ENCODE results near the gene IP6K2. TPM values are rescaled to one million over a fixed set of nuclear protein-coding genes. Genes with fewer than 3 reads are reported as not detected.

IP6K2 gene
- total and polyA plus RNA-seq, 2 of the 13 experiments (the other 11 are each of a cell fraction or from before 2014, with no cell fraction given) = 85.5 to 112 TPM

DNA sequence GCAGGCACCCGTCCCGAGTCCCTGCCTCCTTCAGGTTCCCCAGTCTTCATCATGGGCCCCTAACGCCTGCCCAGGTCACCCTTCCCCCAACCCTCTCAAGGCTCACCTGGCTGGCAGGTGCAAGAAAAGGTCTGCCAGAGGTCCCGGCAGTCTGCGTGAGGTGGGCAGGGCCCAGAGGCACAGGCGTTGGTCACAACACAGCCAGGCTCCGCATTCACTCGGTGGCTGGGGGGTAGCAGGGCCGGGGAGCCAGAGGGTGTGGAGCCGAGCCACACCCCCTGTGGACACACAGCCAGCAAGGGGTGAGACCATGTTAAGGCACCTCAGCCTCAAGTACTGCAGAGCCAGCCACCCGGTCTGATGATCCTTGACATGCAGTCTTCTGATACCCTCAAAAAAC, 65.2 kb downstream of the IP6K2 start (continued):
- TF ChIP-seq ZSCAN30 (CRISPR knock-in tag; IDR thresholded peaks at IDR 0.05) (no peak), GATA4 (IDR thresholded peaks at IDR 0.05; ENCODE audit: borderline replicate concordance, low read depth) (no peak), NFE2L2 (IDR thresholded peaks at IDR 0.05; ENCODE audit: low read length) (no peak)

DNA sequence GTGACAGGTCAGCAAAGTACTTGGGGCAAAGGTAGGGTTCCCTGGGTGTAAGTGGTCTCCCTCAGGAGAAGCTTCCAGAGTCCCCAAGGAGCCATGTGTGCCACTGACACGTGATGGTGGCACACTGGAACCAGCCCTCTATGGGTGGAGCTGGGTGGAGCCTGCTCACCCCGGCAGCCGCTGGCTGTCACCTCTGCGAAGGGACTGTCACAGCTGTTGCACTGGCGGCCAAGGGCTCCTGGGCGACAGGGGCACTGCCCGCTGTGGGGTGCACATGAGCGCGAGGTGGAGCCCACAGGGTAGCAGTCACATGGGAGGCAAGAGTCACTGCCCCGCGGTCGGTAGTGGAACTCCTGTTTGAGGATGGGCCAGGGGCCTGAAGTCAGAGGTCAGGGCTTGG, 66.3 kb downstream of the IP6K2 start:
- Histone ChIP-seq H3K27ac (ENCODE audit: extremely low read length, insufficient read depth, low read length) (no peak overlapping the region), H3K79me2 (ENCODE audit: insufficient read depth, low read length) (no peaks in the 10 kb centered on the region), H3K4me1 (ENCODE audit: insufficient read depth, low read length) (peaks cover 10% of the 10 kb centered on the region), H3K4me2 (ENCODE audit: low read depth, low read length) (no peak overlapping the region), H3K9me3 (ENCODE audit: low read length) (no peaks in the 10 kb centered on the region), H2AFZ (ENCODE audit: low read length) (no peak overlapping the region), H3K9ac (ENCODE audit: insufficient read depth, low read depth, low read length) (no peak overlapping the region), H3K4me3 (replicated peaks in 1 of 3; ENCODE audit: insufficient read depth in 1 of 3, low read depth in 2 of 3, low read length in 3 of 3) (no peak overlapping the region), H3K36me3 (replicated peaks in 1 of 2; ENCODE audit: control insufficient read depth in 1 of 2, insufficient read depth in 2 of 2, low read length in 2 of 2) (peaks cover 0 to 3% of the 10 kb centered on the region in 2 experiments; a peak in 3 of 5 replicates), H4K20me1 (ENCODE audit: insufficient read depth, low read length) (no peaks in the 10 kb centered on the region), H3K27me3 (ENCODE audit: control insufficient read depth in 1 of 2, insufficient read depth in 2 of 2, low read length in 2 of 2) (no peaks in the 10 kb centered on the region)
- ATAC-seq (no peak), FAIRE-seq (no peak), DNase-seq (ENCODE audit: low spot score) (no peak)
- ChIA-PET CTCF (ENCODE audit: low intra/inter-chr PET ratio, low total read pairs) (no interaction called here), POLR2A (interaction anchor here (2.0 kb wide), 1 partner anchor 15 kb away, joined by 7 read pairs; the partner anchor contains the start of gene SLC26A6)
- in situ Hi-C loops (cut with HindIII; ENCODE audit: extremely low pct_ligation_motif_present, low pct_unique_long_range_greater_than_20kb) (no loop called here), intact Hi-C loops (cut with micrococcal nuclease; ENCODE audit: unreplicated experiment) (no loop called here)
- BruUV-seq (replicated peaks) = no TSS peak
- WGBS (ENCODE audit: low lambda C conversion rate) = 72% methylated on average over 12 of the region's 12 CpGs
- TF ChIP-seq, protein P1, sequence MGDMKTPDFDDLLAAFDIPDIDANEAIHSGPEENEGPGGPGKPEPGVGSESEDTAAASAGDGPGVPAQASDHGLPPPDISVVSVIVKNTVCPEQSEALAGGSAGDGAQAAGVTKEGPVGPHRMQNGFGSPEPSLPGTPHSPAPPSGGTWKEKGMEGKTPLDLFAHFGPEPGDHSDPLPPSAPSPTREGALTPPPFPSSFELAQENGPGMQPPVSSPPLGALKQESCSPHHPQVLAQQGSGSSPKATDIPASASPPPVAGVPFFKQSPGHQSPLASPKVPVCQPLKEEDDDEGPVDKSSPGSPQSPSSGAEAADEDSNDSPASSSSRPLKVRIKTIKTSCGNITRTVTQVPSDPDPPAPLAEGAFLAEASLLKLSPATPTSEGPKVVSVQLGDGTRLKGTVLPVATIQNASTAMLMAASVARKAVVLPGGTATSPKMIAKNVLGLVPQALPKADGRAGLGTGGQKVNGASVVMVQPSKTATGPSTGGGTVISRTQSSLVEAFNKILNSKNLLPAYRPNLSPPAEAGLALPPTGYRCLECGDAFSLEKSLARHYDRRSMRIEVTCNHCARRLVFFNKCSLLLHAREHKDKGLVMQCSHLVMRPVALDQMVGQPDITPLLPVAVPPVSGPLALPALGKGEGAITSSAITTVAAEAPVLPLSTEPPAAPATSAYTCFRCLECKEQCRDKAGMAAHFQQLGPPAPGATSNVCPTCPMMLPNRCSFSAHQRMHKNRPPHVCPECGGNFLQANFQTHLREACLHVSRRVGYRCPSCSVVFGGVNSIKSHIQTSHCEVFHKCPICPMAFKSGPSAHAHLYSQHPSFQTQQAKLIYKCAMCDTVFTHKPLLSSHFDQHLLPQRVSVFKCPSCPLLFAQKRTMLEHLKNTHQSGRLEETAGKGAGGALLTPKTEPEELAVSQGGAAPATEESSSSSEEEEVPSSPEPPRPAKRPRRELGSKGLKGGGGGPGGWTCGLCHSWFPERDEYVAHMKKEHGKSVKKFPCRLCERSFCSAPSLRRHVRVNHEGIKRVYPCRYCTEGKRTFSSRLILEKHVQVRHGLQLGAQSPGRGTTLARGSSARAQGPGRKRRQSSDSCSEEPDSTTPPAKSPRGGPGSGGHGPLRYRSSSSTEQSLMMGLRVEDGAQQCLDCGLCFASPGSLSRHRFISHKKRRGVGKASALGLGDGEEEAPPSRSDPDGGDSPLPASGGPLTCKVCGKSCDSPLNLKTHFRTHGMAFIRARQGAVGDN (CRISPR knock-in tag; IDR thresholded peaks at IDR 0.05) = 0 out of 2 replicates have a peak, but pooled peaks have one; percentile 16
- TF ChIP-seq, protein P2, sequence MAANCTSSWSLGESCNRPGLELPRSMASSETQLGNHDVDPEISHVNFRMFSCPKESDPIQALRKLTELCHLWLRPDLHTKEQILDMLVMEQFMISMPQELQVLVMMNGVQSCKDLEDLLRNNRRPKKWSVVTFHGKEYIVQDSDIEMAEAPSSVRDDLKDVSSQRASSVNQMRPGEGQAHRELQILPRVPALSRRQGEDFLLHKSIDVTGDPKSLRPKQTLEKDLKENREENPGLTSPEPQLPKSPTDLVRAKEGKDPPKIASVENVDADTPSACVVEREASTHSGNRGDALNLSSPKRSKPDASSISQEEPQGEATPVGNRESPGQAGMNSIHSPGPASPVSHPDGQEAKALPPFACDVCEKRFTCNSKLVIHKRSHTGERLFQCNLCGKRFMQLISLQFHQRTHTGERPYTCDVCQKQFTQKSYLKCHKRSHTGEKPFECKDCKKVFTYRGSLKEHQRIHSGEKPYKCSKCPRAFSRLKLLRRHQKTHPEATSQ (CRISPR knock-in tag; IDR thresholded peaks at IDR 0.05; ENCODE audit: borderline replicate concordance) = no peak

All from HepG2 (cell line).